ENCODE results near the gene C5orf58. TPM values are rescaled to one million over a fixed set of nuclear protein-coding genes. Genes with fewer than 3 reads are reported as not detected.

The C5orf58 gene
- total RNA-seq, 1 donor from 2014 or later: not detected

DNA sequence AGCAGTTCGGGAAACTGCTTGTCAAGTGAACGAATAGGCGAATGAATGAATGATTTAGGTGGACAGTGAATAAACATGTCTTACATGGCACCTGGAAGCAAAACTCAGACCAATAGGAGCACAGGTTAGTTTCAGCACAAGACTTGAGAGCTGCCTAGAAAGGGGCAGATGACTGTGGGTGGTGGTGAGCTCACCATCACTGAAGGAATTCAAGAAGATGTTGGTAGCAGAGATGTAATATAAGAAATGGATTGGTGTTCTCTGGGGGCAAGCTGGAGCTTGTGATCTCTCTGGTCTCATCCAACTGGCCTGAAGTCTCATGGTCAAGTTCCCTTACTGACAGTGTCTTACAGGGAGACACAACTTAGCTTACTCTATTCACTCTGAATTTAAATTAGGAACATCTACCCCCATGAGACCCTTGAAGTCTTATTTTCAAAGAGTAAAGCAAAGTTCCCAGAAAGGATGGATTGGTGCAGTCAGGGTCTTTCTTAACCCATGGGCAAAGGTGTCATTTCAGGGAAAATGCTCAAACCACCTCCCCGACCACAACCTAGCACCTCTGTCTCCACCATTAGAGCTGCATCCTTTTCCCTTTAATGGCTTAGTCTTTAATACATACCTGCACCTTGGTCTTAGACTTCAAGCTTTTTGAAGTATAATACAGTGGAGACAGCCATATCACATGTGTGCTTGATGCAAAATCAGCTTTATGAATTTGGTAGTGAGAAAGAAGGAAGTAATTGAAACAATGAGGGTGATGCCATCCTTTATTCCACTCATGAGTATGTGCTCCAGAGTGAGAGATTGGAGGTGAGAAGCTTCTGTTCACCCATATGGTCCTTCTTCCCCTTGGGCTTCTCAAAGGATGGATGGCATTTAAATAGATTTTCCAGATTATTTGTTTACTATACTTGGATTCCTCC, 59.7 kb downstream of the C5orf58 start:
- no peak overlapping the region for H3K4me3 ChIP-seq (ENCODE audit: low read depth, low read length)
- TF ChIP-seq, protein P1, sequence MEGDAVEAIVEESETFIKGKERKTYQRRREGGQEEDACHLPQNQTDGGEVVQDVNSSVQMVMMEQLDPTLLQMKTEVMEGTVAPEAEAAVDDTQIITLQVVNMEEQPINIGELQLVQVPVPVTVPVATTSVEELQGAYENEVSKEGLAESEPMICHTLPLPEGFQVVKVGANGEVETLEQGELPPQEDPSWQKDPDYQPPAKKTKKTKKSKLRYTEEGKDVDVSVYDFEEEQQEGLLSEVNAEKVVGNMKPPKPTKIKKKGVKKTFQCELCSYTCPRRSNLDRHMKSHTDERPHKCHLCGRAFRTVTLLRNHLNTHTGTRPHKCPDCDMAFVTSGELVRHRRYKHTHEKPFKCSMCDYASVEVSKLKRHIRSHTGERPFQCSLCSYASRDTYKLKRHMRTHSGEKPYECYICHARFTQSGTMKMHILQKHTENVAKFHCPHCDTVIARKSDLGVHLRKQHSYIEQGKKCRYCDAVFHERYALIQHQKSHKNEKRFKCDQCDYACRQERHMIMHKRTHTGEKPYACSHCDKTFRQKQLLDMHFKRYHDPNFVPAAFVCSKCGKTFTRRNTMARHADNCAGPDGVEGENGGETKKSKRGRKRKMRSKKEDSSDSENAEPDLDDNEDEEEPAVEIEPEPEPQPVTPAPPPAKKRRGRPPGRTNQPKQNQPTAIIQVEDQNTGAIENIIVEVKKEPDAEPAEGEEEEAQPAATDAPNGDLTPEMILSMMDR (conservative IDR thresholded peaks at IDR 0.05; ENCODE audit: low read depth, low read length): no peak
- DNase-seq (ENCODE audit: low read depth): no peak

DNA sequence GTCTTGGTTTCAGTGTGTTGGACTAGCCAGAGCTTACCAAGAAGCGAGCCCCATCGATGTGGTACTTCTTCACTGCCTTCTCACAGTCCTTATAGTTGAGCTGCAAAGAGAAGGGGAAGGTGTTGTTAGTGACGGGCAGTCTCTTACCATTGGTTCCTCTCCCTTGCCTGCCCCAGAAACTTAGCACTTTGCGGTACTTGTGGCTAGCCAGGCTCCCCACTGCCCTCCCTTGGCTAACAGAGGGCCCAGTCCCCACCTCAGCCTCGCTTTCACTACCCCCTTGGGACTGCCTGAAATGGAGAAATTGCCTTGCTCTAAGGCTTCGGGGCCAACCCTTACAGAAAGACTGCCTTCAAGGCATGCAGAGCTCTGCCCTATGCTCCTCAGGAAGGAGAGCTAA, 60.5 kb downstream of the C5orf58 start:
- DNase-seq (ENCODE audit: low read depth): no peak
- H3K4me3 ChIP-seq (ENCODE audit: low read depth, low read length): no peak overlapping the region
- TF ChIP-seq, protein P1 (conservative IDR thresholded peaks at IDR 0.05; ENCODE audit: low read depth, low read length): no peak

DNA sequence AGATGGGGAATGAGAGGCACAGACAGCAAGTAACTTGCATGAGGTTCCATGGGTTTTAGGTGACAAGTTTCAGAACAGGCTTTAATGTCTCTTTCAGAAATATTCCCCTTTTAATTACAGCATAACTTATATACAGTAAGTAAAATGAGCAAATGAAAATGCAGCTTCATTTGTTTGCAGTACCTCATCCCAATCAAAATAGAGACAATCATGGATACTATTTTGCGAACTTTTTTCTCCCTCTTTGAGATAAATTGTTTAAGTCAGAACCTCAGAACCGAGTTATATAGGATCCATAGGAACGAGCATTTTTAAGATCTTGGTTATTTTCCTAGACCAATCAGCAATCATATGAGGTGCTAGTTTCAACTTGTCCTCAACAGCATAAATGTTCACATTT, 61.3 kb downstream of the C5orf58 start:
- TF ChIP-seq, protein P1 (conservative IDR thresholded peaks at IDR 0.05; ENCODE audit: low read depth, low read length): no peak
- no peak for DNase-seq (ENCODE audit: low read depth)
- H3K4me3 ChIP-seq (ENCODE audit: low read depth, low read length): no peak overlapping the region

DNA sequence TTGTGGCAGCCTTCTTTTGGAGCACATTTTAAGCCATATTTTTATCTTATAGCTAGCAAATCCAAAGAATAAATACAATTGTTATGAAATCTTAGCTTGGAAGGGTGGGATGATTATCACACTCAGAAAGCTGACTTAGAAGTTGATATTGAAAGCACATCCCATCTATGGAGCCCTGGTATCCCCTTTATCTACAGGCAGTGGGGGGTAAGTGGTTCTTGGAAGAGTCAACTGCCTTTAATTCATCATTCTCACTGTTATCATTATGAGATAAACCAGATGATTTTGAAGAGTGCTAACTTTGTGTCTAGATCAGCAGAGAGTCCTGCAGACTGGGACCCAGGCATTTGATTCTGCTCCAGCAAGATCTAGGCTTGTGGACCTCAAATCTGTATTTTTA, 61.8 kb downstream of the C5orf58 start:
- TF ChIP-seq, protein P1 (conservative IDR thresholded peaks at IDR 0.05; ENCODE audit: low read depth, low read length): no peak
- no peak for DNase-seq (ENCODE audit: low read depth)
- H3K4me3 ChIP-seq (ENCODE audit: low read depth, low read length): no peak overlapping the region

Other genes starting within 250 kb of the C5orf58 start
- gene FOXI1, start 127.1 kb upstream of the C5orf58 start, total RNA-seq: not detected in 2 replicates
- not detected in 2 replicates for gene LCP2, start 64.8 kb downstream of the C5orf58 start, total RNA-seq
- not detected in 2 replicates for gene KCNMB1, start 156.4 kb downstream of the C5orf58 start, total RNA-seq